CD4-positive, alpha-beta T cell treated with Interleukin-15 for 1 hour (primary cell): ENCODE measurements around the gene DZIP3.
A peak's percentile ranks its signal among the peaks of the same experiment; 100 is the strongest.
"Not testable (repeated sequence)": the region's sequence is repeated elsewhere in the genome, so short reads cannot be mapped to it uniquely, and the experiment has no call there.

Source experiments
- DNase-seq: peaks from one replicate; pipeline ENCODE4 v3.0.0-alpha.2; 2020

DZIP3 gene

DNA sequence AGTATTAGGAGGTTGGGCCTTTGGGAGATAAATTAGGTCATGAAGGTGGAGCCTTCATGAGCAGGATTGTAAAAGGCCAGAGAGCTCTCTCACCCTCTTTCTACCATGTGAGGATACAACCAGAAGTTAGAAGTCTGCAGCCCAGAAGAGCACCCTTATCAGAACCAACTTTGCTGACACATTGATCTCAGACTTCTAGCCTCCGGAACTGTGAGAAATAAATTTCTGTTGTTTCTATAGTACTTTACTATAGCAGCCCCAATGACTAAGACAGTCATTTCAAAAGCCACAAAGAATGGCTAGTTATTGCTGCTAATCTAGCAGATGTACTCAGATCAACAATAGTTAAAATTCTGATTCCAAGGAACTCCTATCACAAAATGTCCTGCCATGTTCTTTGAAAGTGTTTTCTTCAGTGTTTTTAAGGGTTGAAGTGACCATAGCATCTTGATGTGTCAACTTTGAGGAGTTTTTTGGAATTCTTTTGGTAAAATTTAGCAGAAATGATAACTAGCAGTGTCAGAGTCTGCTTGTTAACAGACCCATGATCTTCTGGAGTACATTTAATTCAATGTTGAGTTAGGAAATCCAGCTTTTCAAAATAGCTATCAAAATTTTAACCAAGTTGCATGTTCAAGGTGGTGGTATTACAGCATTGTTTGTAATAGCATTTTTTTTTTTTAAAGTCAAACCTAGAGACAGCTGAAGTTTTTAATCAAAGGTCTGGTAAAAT, 10.3 kb downstream of the DZIP3 start:
- no peak for DNase-seq

DNA sequence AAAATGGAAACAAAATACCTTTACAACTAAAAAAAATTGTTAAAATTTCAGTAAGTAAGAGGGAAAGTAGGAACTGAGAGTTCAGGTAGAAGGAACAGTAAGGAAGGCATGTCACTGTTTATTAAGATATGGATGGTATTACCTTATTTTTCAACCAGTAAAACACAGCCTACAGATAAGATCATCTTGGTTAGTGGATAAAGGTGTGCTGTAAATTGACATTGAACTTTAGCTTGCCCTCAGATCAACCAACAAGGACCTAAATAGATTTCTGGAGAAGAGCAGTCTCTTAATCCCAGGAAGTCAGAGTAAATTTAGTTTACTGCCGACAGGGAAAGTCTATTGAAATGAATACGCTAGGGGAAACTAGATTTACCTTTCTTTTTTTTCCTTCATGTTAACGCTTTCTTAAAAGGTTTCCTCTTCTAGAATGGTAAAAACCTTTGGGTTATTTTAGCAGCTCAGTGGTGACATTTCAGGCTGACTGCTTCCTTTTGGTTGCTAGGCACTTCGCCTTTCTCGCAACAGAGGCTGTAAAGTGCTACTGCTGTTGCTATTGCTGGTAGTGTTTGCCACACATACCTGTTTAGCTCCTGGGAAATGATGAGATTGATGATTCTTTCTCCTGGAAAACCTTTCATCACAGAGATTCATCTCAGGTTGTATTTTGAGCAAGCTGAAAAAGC, 12.9 kb downstream of the DZIP3 start:
- peak; percentile 61 for DNase-seq

DNA sequence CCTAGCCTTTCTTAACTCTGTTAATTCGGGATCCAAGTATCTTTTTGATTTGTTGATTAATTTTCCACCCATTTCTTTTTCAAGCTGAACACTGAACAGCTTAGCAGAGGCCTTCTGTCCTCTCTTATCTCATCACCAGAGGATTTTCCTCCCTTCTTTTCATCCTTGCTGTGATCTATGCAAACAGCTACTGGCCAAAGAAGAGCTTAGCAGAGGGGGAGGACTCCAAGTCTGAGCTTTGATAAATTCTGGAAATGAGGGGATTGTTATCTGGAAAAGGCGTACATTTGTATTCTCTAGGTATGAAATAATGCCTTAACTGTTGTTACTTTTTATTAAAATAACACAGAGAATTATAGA, 13.4 kb downstream of the DZIP3 start:
- DNase-seq, result no peak

DNA sequence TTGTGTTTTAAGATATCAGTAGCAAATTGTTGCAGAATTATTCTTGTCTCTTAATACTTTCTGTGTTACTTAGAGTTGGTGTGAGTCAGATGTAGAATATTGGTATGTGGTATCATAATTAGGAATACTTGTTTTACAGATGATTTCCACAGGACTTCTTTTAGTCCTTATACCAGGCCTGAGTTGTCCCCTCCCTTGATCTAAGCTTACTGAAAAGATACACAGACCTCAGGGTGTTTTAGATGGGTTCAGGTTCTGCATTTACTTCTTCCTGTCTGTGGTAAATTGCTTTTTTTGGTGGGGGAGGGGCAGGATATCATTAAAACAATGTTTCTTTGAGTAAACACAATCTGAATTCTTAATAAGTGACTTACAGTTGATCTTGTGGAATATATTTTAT, 14.2 kb downstream of the DZIP3 start:
- DNase-seq, result no peak

DNA sequence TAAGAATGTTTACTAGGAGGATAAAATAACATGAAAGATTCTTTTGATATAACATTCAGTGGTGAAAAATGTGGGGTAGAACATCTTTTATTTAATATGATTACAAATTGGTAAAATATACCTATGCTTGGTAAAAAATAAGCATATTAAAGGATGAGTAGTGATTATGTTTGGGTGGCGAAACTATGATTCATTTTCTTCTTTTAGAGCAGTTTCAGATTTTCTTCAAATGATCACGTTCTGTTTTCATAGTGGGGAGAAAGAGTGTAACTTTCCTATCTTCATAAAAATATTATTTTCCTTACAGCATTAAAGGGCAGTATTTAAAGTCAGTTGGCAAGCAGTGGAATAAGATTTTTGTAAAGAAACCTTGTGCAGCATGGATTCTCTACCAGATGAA, 15.5 kb downstream of the DZIP3 start:
- DNase-seq, result no peak

DNA sequence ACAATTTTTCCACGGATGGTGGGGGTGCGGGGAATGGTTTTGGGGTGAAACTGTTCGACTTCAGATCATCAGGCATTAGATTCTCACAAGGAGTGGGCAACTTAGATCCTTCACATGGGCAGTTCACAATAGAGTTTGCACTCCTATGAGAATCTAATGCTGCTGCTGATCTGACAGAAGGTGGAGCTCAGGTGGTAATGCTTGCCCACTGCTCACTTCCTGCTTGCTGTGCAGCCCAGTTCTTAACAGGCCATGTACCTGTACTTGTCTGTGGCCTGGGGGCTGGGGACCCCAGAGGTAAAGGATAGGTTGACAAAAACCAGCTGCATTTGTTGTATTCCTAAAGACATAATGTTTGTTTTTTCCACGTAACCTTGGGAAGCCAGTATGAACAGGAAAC, 16.0 kb downstream of the DZIP3 start:
- DNase-seq, result no peak

DNA sequence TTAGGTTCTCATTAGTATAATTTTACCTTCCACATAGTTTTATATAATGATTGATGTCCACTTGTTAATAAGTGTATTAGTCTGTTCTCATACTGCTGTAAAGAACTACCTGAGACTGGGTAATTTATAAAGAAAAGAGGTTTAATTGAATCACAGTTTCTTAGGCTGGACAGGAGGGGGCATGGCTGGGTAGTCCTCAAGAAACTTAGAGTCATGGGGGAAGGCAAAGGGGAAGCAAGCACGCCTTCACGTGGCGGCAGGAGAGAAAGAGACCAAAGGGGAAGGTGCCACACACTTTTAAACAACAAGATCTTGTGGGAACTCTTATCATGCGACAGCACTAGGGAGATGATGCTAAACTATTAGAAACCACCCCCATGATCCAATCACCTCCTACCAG, 19.2 kb downstream of the DZIP3 start:
- no peak for DNase-seq

DNA sequence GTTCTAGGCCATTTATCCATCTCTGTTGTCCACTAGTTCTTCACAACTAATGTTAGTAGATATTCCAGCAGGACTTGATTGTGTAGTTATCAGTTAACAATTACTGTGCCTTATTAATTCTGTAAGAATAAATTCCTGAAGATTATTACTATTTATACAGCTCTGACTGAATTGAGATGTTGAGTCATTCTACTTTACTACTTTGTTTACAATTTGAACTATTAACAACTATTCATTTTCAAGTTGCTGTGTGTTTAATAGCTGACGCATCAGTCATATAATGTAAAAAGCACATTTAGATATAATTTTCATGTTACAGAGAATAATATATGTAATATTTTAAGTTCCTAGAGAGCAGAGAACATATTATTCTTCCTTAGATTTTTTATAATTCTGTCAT, 21.1 kb downstream of the DZIP3 start:
- DNase-seq, result no peak

DNA sequence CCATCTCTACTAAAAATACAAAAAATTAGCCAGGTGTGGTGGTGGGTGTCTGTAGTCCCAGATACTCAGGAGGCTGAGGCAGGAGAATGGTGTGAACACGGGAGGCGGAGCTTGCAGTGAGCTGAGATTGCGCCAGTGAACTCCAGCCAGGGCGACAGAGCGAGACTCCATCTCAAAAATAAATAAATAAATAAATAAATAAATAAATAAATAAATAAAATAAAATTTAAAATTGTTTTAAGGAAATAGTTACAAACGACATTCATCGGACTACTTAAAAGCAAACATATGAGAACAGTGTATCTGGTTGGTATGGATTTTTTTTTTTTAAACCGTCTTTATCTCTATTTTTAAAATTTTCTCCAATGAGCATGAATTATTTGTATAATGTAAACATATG, 26.6 kb downstream of the DZIP3 start:
- DNase-seq, result not testable (repeated sequence)

DNA sequence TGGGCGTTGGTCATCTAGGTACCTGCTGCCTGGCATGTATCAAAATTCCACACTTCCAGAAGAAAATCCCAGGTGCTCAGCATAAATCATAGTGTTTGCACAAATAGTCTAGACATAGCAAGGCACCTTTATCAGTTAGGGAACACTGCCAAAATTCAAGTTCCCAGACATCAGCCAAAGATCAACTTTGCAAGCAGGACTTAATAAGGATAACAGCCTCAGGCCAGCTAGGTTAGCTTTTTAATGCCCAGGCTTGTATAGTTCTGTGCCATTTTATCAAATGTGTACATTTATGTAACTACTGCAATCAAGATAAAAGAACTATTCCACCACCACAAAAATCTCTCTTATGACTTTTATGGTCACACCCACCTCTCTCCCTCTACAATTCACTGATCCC, 30.7 kb downstream of the DZIP3 start:
- DNase-seq, result no peak

DNA sequence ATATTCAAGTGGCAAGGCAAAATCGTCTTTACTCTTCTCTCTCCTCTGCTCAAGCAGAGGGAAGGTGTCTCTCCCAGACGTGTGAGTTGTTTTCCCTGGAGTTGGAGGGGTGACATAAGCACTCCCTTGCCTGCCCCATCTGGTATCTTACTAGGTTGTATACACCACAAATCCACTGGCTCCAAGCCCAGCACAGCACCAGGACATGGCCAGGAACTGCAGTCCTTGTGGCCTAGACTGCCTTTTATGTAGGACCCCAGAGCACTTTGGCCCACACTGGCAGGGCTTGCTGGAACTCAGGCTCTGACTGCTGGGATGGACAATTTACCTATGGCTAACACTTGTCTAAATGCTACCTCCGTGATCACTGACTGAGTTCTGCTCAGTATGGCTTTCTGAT, 34.0 kb downstream of the DZIP3 start:
- no peak for DNase-seq

DNA sequence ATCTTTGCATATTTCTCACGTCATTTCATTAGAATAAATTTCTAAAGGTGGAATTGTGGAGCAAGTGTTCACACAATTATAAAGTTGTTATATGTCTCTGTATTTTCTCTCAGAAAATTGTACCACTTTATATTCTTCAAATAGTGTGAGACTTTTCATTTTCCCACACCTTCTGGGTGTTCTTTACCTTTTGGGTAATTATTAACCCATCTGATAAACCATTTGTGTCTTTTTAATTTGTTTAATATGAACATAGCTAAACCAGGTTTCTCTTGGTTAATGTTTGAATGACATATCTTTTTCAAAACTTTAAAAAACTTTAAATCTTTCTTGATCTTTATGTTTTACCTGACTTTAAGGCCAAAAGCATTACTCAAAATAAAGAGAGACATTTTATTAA, 40.5 kb downstream of the DZIP3 start:
- no peak for DNase-seq

DNA sequence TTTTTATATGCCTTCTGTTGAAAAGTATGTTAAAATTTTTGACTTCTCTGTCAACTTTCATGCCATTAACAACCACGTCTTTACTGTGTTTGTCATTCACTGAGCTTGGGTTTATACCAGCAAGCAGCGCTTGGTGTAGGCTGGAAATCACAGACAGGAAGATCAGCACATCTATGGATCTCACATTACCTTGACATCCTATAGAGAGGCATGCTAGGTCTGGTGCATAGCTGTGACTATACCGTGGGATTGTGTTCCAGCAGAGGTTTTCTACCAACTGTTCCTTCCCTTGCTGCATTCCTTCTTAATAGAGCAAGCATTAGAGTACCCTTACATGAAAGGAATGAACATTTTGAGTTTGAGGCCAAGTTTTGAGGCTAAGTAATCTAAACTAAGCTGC, 53.0 kb downstream of the DZIP3 start:
- no peak for DNase-seq

DNA sequence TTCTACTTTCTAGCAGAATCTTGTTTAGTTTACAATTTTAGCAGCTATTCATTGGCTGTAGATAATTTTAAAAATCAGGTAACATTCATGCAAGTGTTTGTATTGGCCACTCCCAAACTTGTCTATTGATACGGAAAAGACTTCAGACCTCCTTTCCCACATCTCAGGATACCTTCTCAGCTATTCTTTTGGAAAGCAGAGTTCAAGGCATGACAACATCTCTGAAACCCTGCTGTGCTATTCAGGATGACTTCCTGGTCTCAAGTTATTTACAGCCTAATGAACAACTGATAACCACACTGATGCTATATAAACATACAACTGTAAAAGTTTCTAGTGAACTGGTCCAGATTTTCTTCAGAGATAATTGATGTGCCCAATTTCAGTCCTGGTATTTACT, 55.8 kb downstream of the DZIP3 start:
- no peak for DNase-seq

DNA sequence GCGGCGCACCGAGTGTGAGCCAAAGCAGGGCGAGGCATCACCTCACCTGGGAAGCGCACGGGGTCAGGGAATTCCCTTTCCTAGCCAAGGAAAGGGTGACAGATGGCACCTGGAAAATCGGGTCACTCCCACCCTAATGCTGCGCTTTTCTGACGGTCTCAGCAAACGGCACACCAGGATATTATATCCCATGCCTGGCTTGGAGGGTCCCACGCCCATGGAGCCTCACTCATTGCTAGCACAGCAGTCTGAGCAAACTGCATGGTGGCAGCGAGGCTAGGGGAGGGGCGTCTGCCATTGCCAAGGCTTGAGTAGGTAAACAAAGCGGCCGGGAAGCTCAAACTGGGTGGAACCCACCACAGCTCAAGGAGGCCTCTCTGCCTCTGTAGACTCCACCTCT, 66.1 kb downstream of the DZIP3 start:
- DNase-seq, result not testable (repeated sequence)

DNA sequence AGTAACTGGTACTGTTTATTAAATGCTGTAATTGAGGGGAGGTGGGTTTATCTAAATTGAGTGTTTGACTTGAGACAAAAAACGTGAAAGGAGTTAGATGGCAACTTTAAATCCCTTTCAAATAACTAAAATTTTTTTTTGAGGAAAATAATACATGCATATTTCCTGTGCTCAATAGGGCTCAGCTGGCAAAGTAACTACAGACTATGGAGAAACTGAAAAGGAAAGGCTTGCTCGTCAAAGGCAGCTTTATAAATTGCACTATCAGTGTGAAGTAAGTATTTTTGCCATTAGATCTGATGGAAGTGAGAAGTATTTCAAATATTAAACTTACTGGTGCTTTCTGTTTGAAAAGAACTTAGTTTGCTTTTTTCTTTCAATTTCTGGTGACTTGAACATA, 72.2 kb downstream of the DZIP3 start:
- no peak for DNase-seq

DNA sequence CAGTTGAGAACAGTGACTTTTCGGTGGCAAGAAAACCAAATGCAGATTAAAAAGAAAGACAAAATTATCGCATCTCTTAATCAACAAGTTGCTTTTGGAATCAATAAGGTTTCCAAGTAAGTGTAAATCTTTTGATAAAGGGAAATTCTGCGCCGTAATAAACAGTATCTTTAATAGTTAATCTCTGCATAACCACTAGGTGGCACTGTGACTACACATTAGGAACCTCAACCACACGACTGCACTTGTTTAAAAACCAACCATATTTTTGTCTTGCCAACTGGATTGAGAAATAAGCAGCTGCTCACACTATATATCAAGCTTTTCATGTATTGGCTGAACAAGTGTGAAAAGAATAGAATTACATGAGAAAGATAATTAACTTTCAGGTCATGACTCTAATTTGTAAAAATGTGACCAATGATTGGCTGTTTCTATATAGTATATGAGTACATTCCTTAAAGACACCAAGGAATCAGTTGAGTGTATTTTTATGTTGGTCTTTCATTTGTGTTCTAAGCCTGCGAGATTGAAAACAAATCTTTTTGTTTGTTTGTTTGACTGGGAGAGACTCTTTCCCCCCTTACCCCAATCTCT, 72.7 kb downstream of the DZIP3 start:
- no peak for DNase-seq

DNA sequence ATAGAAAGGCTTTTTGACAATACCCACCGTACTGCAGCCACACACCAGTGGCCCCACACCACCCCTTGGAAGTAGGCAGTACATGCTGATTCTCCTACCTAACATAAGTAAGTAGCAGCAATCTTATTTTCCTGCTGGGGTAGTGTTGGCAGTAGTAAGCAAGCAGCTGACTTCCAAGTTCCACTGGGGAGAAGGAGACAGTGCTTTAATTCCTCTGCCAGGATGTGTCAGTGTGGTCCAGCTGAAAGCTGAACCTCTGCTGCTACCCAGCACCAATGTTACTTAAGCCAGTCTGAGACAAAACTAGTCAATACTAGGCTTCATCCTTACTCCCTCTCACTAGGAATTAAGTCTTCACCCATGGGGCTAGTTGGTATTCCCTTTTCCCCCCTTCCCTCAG, 74.7 kb downstream of the DZIP3 start:
- no peak for DNase-seq

DNA sequence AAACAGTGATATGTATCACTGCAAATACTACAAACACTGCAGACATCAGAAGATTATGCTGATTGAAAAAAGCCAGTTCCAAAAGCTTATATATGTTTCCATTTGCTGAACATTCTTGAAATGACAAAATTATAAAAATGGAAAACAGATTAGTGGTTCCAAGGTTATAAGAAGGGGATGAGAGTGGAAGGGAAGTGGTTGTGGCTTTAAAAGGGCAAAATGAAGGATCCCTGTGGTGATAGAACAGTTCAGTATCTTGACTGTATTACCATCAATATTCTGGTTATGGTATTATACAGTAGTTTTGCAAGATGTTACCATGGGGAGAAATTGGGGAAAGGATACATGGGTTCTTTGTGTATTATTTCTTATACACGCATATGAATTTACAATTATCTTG, 77.8 kb downstream of the DZIP3 start:
- no peak for DNase-seq

DNA sequence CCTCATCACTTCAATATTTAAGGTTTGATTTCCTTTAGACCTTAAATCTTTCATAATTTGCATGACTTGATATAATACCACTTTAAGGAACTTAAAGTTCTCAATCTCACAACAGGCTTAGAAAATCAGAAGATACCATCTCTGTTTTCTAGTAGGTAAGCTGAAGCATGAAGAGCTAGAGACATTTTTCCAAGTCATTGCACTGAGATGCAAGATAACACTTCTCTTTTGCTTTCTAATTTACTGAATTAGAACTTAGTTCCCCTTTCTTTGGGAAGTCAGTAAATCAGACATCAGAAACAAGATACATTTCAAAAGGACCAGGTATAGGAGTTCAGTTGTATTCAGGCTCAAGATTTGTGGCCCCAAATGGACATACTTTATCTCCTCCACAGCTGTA, 79.7 kb downstream of the DZIP3 start:
- no peak for DNase-seq

DNA sequence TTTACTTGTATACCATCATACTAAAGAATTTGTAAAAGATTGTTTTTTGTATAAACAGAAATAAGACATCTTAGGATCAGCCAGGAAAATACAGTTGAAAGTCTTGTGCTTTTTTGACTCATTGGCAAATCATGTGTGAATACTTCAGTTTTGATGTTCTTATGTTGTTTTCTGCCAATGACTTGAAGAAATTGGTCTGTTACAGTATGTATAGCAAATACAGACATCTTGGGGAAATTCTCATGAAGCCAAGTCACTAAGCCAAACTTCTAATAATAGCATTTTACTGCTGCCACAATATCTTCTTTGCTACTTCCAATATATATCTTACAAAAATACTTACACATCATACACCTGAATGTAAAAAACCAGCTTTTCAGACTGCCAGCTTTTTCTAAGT, 83.2 kb downstream of the DZIP3 start:
- DNase-seq, result no peak

DNA sequence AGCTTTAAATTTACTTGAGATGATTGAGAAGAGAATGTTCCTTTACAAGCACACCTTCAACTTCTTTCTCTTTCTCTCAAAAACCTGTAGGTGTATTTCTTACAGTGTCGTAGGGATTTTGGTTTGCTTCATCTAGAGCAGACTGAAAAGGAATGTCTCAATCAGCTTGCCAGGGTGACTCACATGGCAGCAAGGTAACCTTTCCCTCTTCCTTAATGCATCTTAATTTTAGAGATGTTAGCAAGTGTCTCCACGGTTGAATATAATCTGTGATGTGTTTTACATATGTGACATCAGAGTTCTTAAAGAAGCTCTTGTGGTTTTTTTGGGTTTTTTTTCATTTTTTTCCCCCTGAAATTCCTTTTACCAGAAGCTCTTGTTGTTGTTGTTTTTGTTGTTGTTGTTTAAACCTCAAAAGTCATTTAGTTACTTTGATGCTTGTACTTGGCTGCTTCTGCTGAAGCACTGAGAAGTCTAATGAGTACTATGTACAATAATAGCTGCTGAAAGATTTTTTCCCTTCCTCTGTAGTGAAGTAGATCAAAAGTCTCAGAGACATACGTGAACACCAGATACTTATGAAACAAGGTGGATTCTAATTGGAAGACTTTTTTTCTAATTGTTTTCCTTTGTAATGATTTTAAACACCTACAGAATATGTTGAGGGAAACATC, 84.6 kb downstream of the DZIP3 start:
- DNase-seq, result no peak

DNA sequence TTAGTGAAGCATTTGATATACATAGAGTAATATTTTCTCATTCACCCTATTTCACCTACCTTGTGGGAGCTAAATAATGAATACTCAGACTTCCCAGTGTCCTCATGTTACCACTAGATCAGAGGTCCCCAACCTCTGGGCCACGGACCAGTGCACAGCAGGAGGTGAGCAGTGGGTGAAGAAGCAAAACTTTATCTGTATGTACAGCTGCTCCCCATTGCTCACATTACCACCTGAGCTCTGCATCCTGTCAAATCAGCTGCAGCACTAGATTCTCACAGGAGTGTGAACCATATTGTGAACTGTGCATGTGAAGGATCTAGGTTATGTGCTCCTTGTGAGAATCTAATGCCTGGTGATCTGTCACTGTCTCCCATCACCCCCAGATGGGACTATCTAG, 88.3 kb downstream of the DZIP3 start:
- DNase-seq, result no peak

DNA sequence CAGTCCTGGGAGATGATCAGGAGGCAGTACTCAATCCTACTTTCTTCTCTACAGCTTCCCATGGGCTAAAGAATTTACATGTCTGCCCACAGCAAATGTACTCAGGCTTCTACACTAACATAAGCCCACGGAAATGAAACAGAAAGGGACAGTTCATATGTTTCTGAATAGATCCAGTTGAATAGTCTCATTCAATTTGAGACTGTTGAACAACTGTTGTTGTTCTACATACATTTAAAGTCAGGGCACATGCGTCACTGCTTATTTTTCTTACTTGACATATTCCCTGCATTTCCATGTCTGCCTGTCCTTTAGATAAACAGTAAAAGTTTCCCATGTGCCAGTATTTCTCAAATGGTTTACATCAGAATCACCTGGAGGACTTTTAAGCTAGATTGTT, 102.8 kb downstream of the DZIP3 start:
- DNase-seq, result not testable (repeated sequence)
